Thyroid gland (tissue), 4 donors: ENCODE data around the gene KCNQ2. TPM values are rescaled to one million over a fixed set of nuclear protein-coding genes. Genes with fewer than 3 reads are reported as not detected.

Source experiments
- DNase-seq, 2 donors: peaks; one replicate each; pipeline ENCODE4 v3.0.0-alpha.2; 2019
- H3K27ac ChIP-seq, 3 donors: fragments of 200-600 bp; sonication (generic); 1 replicate in 2 of 3; 2 replicates in 1 of 3; pipeline ENCODE4 v1.5.1; 2016 to 2019; ENCODE audit warnings: mild to moderate bottlenecking in 1 of 3, moderate library complexity in 1 of 3
- H3K27me3 ChIP-seq: fragments of 200-600 bp; sonication (generic); one replicate; pipeline ENCODE4 v1.5.1; 2019
- H3K36me3 ChIP-seq, 2 donors: fragments of 200-600 bp; sonication (generic); one replicate each; pipeline ENCODE4 v1.5.1; 2016 to 2019
- H3K4me1 ChIP-seq, 2 donors: fragments of 200-600 bp; sonication (generic); one replicate each; pipeline ENCODE4 v1.5.1; 2017 to 2019
- H3K4me3 ChIP-seq, 3 donors: fragments of 200-600 bp; sonication (generic); replicated peaks in 1 of 3; 1 replicate in 2 of 3; 2 replicates in 1 of 3; pipeline ENCODE4 v1.5.1; 2016; ENCODE audit warnings: mild to moderate bottlenecking in 1 of 3
- H3K9me3 ChIP-seq: fragments of 200-600 bp; sonication (generic); one replicate; pipeline ENCODE4 v1.5.1; 2017
- CTCF ChIP-seq, 6 experiments: fragments of 200-600 bp in 3 of 6; fragments of 450-650 bp in 3 of 6; sonication (generic) in 3 of 6; IDR thresholded peaks; one replicate each; pipeline ENCODE4 v1.5.1; 2016 to 2019; ENCODE audit warnings: antibody characterized with exemption in 6 of 6, mild to moderate bottlenecking in 2 of 6, inconsistent platforms in 1 of 6, moderate library complexity in 1 of 6
- POLR2A ChIP-seq, 2 donors: fragments of 450-650 bp; IDR thresholded peaks; one replicate each; pipeline ENCODE4 v1.6.1; 2017; ENCODE audit warnings: antibody characterized with exemption in 2 of 2, mild to moderate bottlenecking in 2 of 2, moderate library complexity in 1 of 2
- WGBS, 2 donors: methylation state at CpG; one replicate each; pipeline ENCODE4 v1.1.5; 2017; 5-methylcytosine and 5-hydroxymethylcytosine counted together
- intact Hi-C: fragments of 100-400 bp; cut with DNase I; formaldehyde crosslinking; loops from one replicate; pipeline ENCODE4 v1.15.1; 2023
- total RNA-seq, 4 donors: library from RNA; depleted of rRNA; stranded (reverse); fragments of >200 nt; gene quantifications; one replicate each; pipeline ENCODE4 v1.2.3, GENCODE V29; 2016

The KCNQ2 gene
- total RNA-seq, 4 donors from 2014 or later = 0.11 to 0.27 TPM; not detected in 2

- 81 to 87% methylated on average over 12 to 15 of the region's 16 CpGs for WGBS, 2 donors
- no peak overlapping the region for H3K27ac ChIP-seq
- H3K4me3 ChIP-seq = no peak overlapping the region
- H3K4me1 ChIP-seq = peaks cover 8 to 18% of the 10 kb centered on the region in 2 donors
- DNase-seq = no peak
- no peaks in the 10 kb centered on the region for H3K9me3 ChIP-seq
- no peaks in the 10 kb centered on the region for H3K27me3 ChIP-seq
- intact Hi-C loops = loop anchor here (5.0 kb wide), 1 partner anchor 40 kb away; no protein-coding TSS in a partner anchor
- no peak for TF ChIP-seq POLR2A (IDR thresholded peaks at IDR 0.05)
- TF ChIP-seq CTCF (IDR thresholded peaks at IDR 0.05) = no peak
- H3K36me3 ChIP-seq = no peaks in the 10 kb centered on the region
Observed at GRCh38 chr20:63362436-63363009, 109.9 kb downstream of the KCNQ2 start.

- no peak for TF ChIP-seq POLR2A (IDR thresholded peaks at IDR 0.05)
- TF ChIP-seq CTCF (IDR thresholded peaks at IDR 0.05) = no peak
- DNase-seq = no peak
- 19 to 24% methylated on average over 13 to 15 of the region's 50 CpGs for WGBS, 2 donors
- intact Hi-C loops = loop anchor here (5.0 kb wide), 1 partner anchor 39 kb away; no protein-coding TSS in a partner anchor
- no peak overlapping the region for H3K27ac ChIP-seq
- H3K4me3 ChIP-seq = no peak overlapping the region
- peaks cover 11 to 20% of the 10 kb centered on the region in 2 donors for H3K4me1 ChIP-seq
- H3K36me3 ChIP-seq = no peaks in the 10 kb centered on the region
- H3K9me3 ChIP-seq = no peaks in the 10 kb centered on the region
- no peaks in the 10 kb centered on the region for H3K27me3 ChIP-seq
Observed at GRCh38 chr20:63361519-63362435, 110.7 kb downstream of the KCNQ2 start.

GRCh38 chr20:63360850-63361518 lies 111.5 kb downstream of the KCNQ2 start, which contains the start of gene CHRNA4:
Gene CHRNA4 (minus strand): TSS chr20:63361349. CDS start chr20:63361165, 184 bp downstream.
- Histone ChIP-seq H3K4me1 (peaks cover 11 to 20% of the 10 kb centered on the region in 2 donors), H3K27me3 (no peaks in the 10 kb centered on the region)

More at GRCh38 chr20:63360850-63361518, 111.5 kb downstream of the KCNQ2 start, which contains the start of gene CHRNA4:
- Histone ChIP-seq H3K4me3 (no peak within 1 kb of the TSS), H3K9me3 (no peaks in the 10 kb centered on the region), H3K27ac (no peak within 1 kb of the TSS), H3K36me3 (no peaks in the 10 kb centered on the region)
- TF ChIP-seq CTCF (IDR thresholded peaks at IDR 0.05) (no peak), POLR2A (IDR thresholded peaks at IDR 0.05) (no peak)
- intact Hi-C loops = loop anchor here (5.0 kb wide), 1 partner anchor 39 kb away; no protein-coding TSS in a partner anchor
- WGBS, 2 donors = 2% methylated on average over 22 to 35 of the region's 79 CpGs
- DNase-seq = no peak
